ENCODE results near the gene ERG. TPM values are rescaled to one million over a fixed set of nuclear protein-coding genes. Genes with fewer than 3 reads are reported as not detected.

ERG gene
- total RNA-seq, 1 donor from 2014 or later: 6.8 TPM

DNA sequence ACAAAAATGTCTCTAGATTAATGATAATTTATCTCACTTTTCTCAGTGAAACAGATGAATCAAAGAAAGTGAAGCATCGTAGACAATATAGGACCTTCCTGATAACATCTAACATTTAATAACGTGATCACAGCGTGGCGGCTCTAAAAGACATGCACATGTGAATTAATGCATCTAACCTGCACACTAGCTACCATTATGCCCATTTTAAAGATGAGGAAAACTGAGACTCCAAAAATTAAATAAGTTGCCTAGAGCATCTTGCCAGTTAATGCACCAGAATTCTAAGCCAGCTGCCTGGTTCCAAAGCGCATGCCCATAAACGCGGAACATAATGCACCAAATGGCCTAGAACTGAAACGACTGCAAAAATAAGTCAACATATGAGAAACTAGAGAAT is 23.5 kb downstream of the ERG start:
- TF ChIP-seq, protein P1, sequence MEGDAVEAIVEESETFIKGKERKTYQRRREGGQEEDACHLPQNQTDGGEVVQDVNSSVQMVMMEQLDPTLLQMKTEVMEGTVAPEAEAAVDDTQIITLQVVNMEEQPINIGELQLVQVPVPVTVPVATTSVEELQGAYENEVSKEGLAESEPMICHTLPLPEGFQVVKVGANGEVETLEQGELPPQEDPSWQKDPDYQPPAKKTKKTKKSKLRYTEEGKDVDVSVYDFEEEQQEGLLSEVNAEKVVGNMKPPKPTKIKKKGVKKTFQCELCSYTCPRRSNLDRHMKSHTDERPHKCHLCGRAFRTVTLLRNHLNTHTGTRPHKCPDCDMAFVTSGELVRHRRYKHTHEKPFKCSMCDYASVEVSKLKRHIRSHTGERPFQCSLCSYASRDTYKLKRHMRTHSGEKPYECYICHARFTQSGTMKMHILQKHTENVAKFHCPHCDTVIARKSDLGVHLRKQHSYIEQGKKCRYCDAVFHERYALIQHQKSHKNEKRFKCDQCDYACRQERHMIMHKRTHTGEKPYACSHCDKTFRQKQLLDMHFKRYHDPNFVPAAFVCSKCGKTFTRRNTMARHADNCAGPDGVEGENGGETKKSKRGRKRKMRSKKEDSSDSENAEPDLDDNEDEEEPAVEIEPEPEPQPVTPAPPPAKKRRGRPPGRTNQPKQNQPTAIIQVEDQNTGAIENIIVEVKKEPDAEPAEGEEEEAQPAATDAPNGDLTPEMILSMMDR (conservative IDR thresholded peaks at IDR 0.05): no peak
- peaks cover 27% of the 10 kb centered on the region for H3K27me3 Mint-ChIP-seq
- H3K4me3 Mint-ChIP-seq: no peak overlapping the region
- H3K27ac Mint-ChIP-seq: no peak overlapping the region
- H3K4me1 Mint-ChIP-seq (ENCODE audit: unreplicated experiment): peaks cover 21% of the 10 kb centered on the region
- no peak for DNase-seq (ENCODE audit: extremely low spot score, unreplicated experiment)
- H3K9me3 Mint-ChIP-seq: no peaks in the 10 kb centered on the region
- H3K36me3 Mint-ChIP-seq: peaks cover 3% of the 10 kb centered on the region

- Mint-ChIP-seq H3K27ac (no peak overlapping the region), H3K27me3 (peaks cover 23% of the 10 kb centered on the region), H3K36me3 (peaks cover 3% of the 10 kb centered on the region), H3K4me3 (no peak overlapping the region), H3K4me1 (ENCODE audit: unreplicated experiment) (peaks cover 24% of the 10 kb centered on the region), H3K9me3 (no peaks in the 10 kb centered on the region)
- DNase-seq (ENCODE audit: extremely low spot score, unreplicated experiment): no peak
- TF ChIP-seq, protein P1 (conservative IDR thresholded peaks at IDR 0.05): no peak
Measured at GRCh38 chr21:38474124-38474523, 24.2 kb downstream of the ERG start.

GRCh38 chr21:38472412-38473108 is 25.7 kb downstream of the ERG start:
- Mint-ChIP-seq H3K27ac (no peak overlapping the region), H3K36me3 (peaks cover 3% of the 10 kb centered on the region), H3K27me3 (peaks cover 18% of the 10 kb centered on the region), H3K9me3 (no peaks in the 10 kb centered on the region), H3K4me1 (ENCODE audit: unreplicated experiment) (peaks cover 25% of the 10 kb centered on the region), H3K4me3 (no peak overlapping the region)
- DNase-seq (ENCODE audit: extremely low spot score, unreplicated experiment): no peak
- TF ChIP-seq, protein P1 (conservative IDR thresholded peaks at IDR 0.05): no peak

- DNase-seq (ENCODE audit: extremely low spot score, unreplicated experiment): no peak
- H3K9me3 Mint-ChIP-seq: no peaks in the 10 kb centered on the region
- H3K36me3 Mint-ChIP-seq: peaks cover 3% of the 10 kb centered on the region
- H3K27me3 Mint-ChIP-seq: peaks cover 18% of the 10 kb centered on the region
- peaks cover 25% of the 10 kb centered on the region for H3K4me1 Mint-ChIP-seq (ENCODE audit: unreplicated experiment)
- TF ChIP-seq, protein P1 (conservative IDR thresholded peaks at IDR 0.05): no peak
- H3K27ac Mint-ChIP-seq: no peak overlapping the region
- no peak overlapping the region for H3K4me3 Mint-ChIP-seq
Measured at GRCh38 chr21:38471766-38472165, 26.5 kb downstream of the ERG start.

GRCh38 chr21:38470755-38471154 is 27.5 kb downstream of the ERG start:
- H3K27ac Mint-ChIP-seq: no peak overlapping the region
- H3K36me3 Mint-ChIP-seq: peaks cover 3% of the 10 kb centered on the region
- no peak for DNase-seq (ENCODE audit: extremely low spot score, unreplicated experiment)
- H3K4me1 Mint-ChIP-seq (ENCODE audit: unreplicated experiment): peaks cover 18% of the 10 kb centered on the region
- peaks cover 13% of the 10 kb centered on the region for H3K27me3 Mint-ChIP-seq
- TF ChIP-seq, protein P1 (conservative IDR thresholded peaks at IDR 0.05): no peak
- no peak overlapping the region for H3K4me3 Mint-ChIP-seq
- no peaks in the 10 kb centered on the region for H3K9me3 Mint-ChIP-seq
